ENCODE results near the gene HASPIN. TPM values are rescaled to one million over a fixed set of nuclear protein-coding genes. Genes with fewer than 3 reads are reported as not detected.

HASPIN gene
- 1.6 and 3.3 TPM in 2 replicates for total RNA-seq

- peak; percentile 90 to 95 for DNase-seq (ENCODE audit: low read depth in 2 of 2)
Observed at GRCh38 chr17:3723556-3724377, at the start of gene HASPIN. HASPIN (plus strand) TSS chr17:3723903; CDS start chr17:3723936, 33 bp downstream.

GRCh38 chr17:3675886-3676285 is 47.8 kb upstream of the HASPIN start:
- no peak for DNase-seq (ENCODE audit: low read depth in 2 of 2)

GRCh38 chr17:3678095-3678820 is 45.4 kb upstream of the HASPIN start:
- no peak for DNase-seq (ENCODE audit: low read depth in 2 of 2)

GRCh38 chr17:3678821-3679530 is 44.7 kb upstream of the HASPIN start:
- DNase-seq (ENCODE audit: low read depth in 2 of 2) = no peak

GRCh38 chr17:3679531-3680126 is 44.1 kb upstream of the HASPIN start:
- no peak for DNase-seq (ENCODE audit: low read depth in 2 of 2)

DNA sequence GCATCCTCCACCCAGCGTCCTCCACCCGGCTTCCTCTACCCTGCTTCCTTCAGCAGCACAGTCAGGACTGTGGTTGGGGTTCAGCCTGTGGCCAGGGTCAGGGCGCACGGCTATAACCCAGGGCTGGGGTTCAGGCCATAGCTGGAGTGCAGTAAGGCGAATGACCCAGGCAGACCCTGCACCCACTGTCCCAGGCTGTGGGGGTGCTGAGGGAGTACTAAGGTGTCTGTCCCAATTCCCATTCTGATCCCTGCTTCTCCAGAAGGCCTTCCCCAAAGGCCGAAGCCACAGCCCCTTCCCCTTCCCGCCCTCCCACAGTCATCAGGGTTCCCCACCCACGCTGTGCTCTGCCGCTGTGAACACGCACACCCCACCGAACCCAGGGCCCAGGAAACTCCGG is 42.6 kb upstream of the HASPIN start:
- no peak for DNase-seq (ENCODE audit: low read depth in 2 of 2)

GRCh38 chr17:3681565-3681964 is 42.1 kb upstream of the HASPIN start:
- DNase-seq (ENCODE audit: low read depth in 2 of 2) = no peak

DNA sequence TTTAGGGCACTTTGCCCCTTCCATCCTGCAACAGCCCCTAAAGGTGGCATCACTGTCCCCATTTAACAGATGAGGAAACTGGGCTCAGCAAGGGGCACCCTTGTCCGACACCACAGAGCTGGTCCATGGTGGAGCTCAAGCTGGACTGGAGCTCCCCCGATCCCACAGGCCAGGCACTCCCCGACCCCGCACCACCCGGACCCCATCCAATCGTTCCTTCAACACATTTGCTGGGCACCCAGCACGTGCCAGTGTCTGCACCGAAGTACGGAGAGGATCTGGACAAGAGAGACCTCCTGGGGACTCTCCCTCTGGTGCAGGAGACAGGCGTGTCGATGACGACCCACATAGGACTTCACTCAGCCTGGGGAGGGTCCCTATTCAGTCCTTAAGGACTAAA is 41.7 kb upstream of the HASPIN start:
- DNase-seq (ENCODE audit: low read depth in 2 of 2) = no peak

DNA sequence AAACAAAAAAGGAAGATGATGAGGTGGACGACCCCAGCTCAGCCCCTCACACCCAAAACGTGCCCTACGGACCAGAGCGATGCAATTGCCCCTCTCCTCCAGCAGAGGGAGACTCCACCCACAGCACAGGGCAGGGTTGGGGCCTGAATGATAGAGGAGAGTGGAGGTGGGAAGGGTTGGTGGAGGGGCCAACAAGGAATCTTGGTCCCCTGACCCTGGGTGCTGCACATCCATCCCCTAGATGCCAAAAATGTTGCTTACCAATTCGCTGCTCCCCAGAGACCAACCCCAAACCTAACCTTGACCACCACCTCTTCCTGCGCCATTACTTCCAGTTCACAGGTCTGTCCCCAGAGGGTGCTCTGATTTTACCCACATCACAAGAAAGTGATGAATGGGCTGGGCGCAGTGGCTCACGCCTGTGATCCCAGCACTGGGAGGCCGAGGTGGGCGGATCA is 40.6 kb upstream of the HASPIN start:
- DNase-seq (ENCODE audit: low read depth in 2 of 2) = peak; percentile 25 to 49

DNA sequence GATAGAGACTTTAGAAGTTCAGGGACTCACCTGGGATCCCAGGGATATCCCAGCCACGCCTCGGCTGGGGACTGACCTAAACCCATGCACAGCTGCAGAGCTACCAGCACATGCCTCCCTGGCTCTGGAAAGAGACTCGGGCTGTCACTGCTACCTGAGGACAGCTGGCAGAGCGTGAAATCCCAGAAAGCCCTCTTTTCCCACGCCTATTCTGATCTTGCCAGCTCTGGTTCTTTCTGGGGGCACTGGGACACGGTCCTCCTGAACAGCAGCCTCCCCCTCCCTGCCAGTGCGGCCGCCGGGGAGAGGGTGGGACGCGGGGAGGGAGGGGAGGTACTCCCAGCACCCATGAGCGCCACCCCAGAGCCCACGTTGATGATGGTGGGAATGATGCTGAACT is 38.5 kb upstream of the HASPIN start:
- DNase-seq (ENCODE audit: low read depth in 2 of 2) = no peak

GRCh38 chr17:3688027-3688553 is 35.6 kb upstream of the HASPIN start:
- no peak for DNase-seq (ENCODE audit: low read depth in 2 of 2)

DNA sequence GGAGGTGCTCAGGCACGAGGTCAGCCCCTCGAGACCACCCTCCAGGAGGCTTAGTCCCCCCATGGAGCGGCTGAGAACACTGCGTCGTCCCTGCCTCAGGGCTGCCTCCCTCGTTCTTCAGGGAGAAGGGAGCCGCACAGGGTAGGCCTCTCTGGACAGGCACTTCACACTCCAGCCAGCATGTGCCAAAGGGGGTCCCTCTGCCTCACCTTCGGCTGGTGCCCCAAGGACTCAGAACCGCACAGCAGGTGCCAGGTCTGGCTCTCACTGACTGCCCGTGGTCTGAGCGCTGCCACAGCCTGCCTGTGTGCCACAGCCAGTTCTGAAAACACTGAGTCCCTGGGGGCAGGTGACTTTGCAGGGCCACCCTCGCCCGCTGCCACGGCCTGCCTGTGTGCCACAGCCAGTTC is 34.8 kb upstream of the HASPIN start:
- DNase-seq (ENCODE audit: low read depth in 2 of 2) = no peak

DNA sequence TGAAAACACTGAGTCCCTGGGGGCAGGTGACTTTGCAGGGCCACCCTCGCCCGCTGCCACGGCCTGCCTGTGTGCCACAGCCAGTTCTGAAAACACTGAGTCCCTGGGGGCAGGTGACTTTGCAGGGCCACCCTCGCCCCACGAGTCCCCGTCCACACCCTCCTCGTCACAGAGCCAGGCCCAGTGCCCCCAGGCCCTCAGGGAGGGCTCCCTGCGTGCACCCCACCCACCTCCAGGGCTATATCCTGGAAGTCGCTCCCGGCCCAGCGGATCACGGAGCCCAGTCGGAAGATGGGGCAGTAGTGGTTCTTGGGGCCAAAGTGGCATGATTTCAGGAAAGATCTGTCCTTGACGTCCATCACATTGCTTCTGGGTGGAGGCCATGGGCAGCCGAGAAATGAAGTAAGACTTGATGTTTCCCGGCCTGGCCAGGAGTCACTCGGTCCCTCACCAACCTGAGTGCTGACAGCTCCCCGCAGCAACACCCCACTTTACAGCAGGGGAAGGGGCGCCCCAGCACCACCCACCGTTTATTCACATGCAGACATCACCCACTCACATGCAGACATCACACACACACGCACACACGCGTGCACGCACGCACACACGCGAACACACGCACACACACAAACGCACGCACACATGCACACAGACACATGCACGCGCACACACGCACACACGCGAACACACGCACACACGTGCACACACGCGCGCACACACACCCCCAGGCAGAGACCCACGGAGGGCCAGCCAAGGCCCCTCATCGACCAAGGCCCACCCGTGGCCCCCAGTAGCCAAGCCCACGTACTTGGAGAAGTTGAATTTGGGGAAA is 34.2 kb upstream of the HASPIN start:
- DNase-seq (ENCODE audit: low read depth in 2 of 2) = no peak

GRCh38 chr17:3690094-3690715 is 33.5 kb upstream of the HASPIN start:
- no peak for DNase-seq (ENCODE audit: low read depth in 2 of 2)

DNA sequence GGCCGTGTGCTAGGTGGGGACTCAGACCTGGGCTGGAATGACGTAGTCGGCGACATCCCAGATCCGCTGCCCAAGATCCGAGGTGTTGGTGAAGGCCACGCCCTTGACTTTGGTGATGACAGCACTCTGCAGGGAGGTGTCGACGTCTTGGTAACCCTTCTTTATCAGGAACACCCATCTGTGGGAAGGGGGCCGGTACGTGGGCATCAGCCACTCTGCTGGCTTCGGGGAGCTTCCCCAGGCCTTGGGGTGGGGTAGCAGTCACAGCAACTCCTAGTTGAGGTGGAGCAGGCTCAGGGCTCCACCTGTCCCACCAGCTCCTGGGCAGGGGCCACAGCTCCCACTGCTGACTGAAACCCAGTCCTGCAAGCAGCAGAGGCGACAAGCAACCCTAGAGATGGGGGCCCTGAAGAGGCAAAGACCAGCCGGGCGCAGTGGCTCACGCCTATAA is 32.1 kb upstream of the HASPIN start:
- DNase-seq (ENCODE audit: low read depth in 2 of 2) = no peak

GRCh38 chr17:3692346-3692745 is 31.4 kb upstream of the HASPIN start:
- no peak for DNase-seq (ENCODE audit: low read depth in 2 of 2)

DNA sequence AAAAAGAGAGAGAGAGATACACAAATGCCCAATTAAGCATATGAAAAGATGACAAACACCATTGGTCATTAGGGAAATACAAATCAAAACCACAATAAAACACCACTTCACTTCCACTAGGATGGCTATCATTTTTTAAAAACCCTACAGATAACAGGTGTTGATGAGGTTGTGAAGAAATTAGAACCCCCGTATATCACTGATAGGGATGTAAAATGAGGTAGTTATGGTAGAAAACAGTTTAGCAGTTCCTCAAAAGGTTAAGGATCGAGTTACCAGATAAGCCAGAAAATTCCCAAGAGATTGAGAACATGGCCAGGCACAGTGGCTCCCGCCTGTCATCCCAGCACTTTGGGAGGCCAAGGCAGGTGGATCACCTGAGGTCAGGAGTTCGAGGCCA is 30.6 kb upstream of the HASPIN start:
- DNase-seq (ENCODE audit: low read depth in 2 of 2) = no peak

GRCh38 chr17:3693829-3694231 is 29.9 kb upstream of the HASPIN start:
- no peak for DNase-seq (ENCODE audit: low read depth in 2 of 2)

DNA sequence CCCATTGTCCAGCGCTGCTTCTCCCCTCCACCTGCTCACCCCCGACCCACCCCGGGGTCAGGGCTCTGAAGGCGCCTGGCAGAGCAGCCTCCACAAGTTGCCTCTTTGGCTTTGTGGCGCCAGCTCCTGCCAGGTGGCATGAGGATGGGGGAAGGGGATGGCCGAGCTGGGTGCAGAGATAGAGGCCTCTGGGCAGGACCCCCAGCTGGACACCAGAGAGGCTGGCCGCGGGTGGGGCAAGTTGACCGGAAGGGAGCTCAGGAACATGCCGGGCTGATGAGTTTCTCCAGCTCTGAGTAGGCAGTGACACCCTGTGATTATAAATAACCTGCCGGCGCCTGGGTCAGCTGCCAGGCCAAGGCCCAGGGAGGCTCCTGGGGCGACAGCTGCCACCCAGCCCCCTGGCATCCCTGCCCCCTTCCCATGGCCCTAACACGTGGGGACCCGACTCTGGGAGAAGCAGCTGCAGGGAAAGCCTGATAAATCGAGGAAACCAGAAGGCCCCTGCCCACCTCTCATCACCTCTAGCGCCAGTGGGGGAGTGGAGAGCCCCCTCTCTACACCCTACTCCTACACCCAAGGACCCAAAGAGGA is 28.5 kb upstream of the HASPIN start:
- no peak for DNase-seq (ENCODE audit: low read depth in 2 of 2)
